HG03066 (cell line): ENCODE data around the gene IL5.

ENCODE experiments used
- ATAC-seq: cut with Tn5 transposase; IDR thresholded peaks from one replicate; pipeline ENCODE4 v1.9.1; 2021; ENCODE audit warnings: low read depth; ENCODE audit not compliant: unreplicated experiment

Gene IL5

DNA sequence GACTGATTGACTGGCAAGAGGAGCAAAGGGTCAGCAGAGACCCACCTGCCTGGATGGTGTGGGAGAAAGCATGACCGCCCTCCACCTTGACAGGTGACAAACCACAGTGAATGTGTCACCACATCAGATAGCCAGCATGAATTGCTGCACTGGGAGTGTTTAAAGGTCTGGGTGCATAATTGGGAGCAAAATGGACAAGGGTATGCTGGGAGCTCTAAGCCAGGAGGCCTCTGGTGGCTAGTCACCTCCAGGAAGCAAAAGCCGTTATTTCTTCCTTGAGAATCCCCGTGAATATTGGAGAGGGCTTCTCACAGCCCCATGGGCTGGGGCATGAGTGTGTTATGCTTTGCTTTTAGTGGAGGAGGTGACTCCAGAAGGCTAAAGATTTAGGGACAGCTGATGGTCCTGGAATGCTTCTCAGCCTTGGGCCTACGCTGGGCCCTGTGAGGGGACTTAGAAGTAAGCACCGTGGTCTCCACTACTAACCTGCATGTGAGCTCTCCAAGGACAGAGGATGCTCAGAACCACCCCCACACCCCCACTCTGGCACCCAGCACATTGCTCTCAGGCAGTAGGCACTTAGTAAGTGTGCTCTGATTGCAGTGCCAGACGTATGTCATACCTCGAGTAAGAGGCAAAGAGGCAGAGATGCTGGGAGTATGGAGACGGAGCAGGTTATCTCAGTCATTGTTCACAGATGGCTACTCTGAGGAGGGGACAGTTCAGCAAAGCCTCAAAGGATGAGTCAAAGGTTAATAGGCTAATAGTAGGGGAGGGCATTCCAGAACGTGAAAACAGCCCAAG is 43.7 kb downstream of the IL5 start:
- no peak for ATAC-seq

DNA sequence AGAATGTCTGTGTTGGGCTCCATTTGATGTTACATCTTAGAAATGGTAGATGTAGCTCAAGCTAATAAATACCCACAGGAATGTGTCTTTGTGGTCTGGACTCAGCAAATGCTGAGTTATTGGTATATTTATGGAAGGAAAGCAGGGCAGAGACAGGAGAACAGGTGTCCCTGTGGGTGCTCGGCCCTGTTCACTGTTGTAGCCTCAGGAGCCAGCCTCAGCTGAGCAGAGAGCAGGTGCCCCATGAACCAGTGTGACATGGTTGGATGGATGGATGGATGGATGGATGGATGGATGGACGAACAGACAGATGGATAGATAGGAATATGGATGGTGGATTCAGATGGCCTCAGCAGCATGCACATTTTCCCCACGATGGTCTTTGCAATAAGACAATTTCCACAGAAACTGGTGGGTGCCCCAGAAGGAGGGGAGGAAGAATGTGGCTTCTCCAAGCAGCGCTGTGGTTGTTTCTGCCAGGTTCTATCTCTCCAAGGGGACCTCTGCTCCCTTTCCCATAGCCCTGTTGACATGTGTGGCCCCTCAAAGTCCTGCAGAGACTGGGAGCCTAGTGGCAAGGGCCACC is 44.5 kb downstream of the IL5 start:
- ATAC-seq, result no peak

GRCh38 chr5:132498152-132498551 is 45.2 kb downstream of the IL5 start:
- ATAC-seq, result no peak

DNA sequence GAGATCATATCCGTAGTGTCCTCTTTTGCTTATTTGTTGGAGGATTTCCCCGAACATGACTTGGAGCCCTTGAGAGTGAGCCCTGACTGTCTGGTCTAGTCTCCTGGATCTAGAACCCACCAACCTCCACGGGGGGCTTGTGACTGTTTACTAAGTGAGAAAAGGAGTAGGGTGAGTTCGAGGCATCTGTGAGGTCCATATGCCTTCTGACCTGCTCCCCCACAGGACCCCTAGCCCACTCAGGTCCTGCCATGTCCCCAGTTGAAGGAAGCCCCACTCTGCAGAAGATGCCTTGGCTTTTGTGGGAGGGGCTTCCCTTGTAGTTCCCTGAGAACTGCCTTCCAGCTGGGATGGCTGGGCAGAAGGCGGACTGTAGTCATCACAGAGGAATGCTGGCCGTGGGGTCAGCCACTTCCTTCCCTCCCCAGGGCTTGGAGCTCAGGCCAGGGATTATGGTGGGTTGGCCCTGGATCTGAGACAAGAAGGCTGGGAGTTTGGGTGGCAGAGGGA is 45.8 kb downstream of the IL5 start:
- no peak for ATAC-seq

DNA sequence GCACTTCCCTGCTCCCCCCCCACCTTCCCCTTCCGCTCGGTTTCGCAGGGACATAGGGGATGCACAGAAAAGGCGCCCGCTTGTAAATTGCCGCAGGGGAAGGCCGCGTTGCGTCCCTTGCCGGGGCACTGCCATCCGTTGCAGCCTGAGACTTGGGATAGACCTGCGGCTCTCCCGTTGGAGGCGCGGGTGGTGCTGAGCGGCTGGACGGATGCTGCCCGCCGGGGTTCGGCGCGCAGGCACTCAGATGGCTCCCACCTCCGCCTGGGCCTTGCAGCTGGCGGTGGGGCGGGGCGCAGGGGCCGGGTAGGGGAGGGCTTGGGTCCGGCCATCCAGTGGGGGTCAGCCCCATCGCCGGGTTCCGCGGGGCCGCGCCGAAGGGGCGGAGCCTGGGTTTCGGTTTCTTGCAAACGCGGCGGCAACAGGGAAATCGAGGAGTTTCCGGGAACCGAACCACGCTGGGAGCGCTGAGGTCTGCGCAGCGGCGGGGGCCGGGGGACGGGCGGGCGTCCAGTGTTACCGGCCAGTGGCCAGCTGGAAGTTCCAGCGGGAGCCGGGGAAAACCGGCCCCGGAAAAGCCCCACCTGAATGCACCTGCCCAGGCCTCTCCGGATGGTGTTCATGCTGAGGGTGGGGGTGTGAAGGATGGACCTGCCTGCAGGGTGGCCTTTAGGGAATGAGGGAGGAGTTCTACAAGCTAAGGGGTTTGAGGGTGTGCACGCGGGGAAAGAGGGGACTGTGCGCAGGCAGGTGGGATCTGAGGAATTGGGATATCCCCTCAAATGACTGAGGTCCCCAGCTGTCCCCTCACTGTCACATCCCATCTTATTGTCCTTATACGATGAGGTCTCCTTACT is 46.5 kb downstream of the IL5 start:
- peak; percentile 46 for ATAC-seq

GRCh38 chr5:132496191-132496630 is 47.1 kb downstream of the IL5 start:
- peak; percentile 50 for ATAC-seq

DNA sequence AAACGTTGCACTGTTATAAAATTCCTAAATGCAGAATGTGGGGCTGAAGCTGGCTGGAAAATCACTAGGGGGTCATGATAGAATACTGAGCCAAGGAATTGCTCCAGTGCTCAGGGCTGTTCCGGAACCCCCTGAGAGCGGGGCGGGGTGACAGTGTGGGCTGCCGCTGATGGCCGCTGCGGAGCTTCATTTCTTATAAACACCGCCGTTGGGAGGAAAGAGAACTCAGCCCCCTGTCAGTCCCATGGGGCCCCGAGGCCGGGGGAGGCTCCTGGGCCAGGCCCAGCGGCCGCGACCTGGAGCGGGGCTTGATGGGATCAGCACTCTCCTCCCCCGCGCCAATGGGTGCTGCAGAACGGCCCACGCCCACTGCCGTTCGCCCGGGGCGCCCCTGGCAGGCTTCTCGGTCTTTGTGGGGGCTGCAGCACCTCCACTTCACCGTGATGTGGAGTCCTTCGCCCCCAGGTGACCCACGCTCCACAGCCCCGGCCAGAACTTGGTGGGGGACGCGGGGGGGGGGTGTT is 47.6 kb downstream of the IL5 start:
- peak; percentile 32 for ATAC-seq

- no peak for ATAC-seq
Observed at GRCh38 chr5:132493821-132494220, 49.5 kb downstream of the IL5 start.

- no peak for ATAC-seq
Observed at GRCh38 chr5:132493241-132493640, 50.1 kb downstream of the IL5 start.

- ATAC-seq, result no peak
Observed at GRCh38 chr5:132492386-132493125, 50.8 kb downstream of the IL5 start.
